Neural progenitor cell (in vitro differentiated cells): Measurements from ENCODE around the gene AWAT1. TPM values are rescaled to one million over a fixed set of nuclear protein-coding genes. Genes with fewer than 3 reads are reported as not detected.

Experiments used
- DNase-seq: peaks from one replicate; pipeline ENCODE4 v3.0.0-alpha.2; 2016; ENCODE audit warnings: low spot score
- H2AFZ ChIP-seq: fragments of 200-600 bp; sonication (generic); replicated peaks from 2 replicates; pipeline ENCODE4 v1.6.1; 2016; ENCODE audit warnings: antibody characterized with exemption
- H3F3A ChIP-seq: fragments of 200-600 bp; sonication (generic); 2 replicates; pipeline ENCODE4 v1.6.1; 2016; ENCODE audit warnings: antibody characterized with exemption, low read depth
- H3K27ac ChIP-seq: fragments of 200-600 bp; sonication (generic); 2 replicates; pipeline ENCODE4 v1.5.1; 2016; ENCODE audit warnings: mild to moderate bottlenecking
- H3K27me3 ChIP-seq: fragments of 200-600 bp; sonication (generic); 2 replicates; pipeline ENCODE4 v1.6.1; 2016; ENCODE audit warnings: mild to moderate bottlenecking, moderate library complexity
- H3K36me3 ChIP-seq: fragments of 200-600 bp; sonication (generic); 2 replicates; pipeline ENCODE4 v1.5.1; 2016
- H3K4me1 ChIP-seq: fragments of 200-600 bp; sonication (generic); 2 replicates; pipeline ENCODE4 v1.6.1; 2016; ENCODE audit warnings: mixed run types
- H3K4me2 ChIP-seq: fragments of 200-600 bp; sonication (generic); 2 replicates; pipeline ENCODE4 v1.6.1; 2016
- H3K4me3 ChIP-seq: fragments of 200-600 bp; sonication (generic); 2 replicates; pipeline ENCODE4 v1.5.1; 2016
- H3K79me2 ChIP-seq: fragments of 200-600 bp; sonication (generic); 2 replicates; pipeline ENCODE4 v1.6.1; 2016; ENCODE audit warnings: low read depth
- H3K9ac ChIP-seq: fragments of 200-600 bp; sonication (generic); 2 replicates; pipeline ENCODE4 v1.6.1; 2016
- H3K9me3 ChIP-seq: fragments of 200-600 bp; sonication (generic); 2 replicates; pipeline ENCODE4 v1.5.1; 2016; ENCODE audit warnings: low read depth
- H4K20me1 ChIP-seq: fragments of 200-600 bp; sonication (generic); 2 replicates; pipeline ENCODE4 v1.6.1; 2016; ENCODE audit warnings: low read depth
- H3K27ac Mint-ChIP-seq: 3 replicates; pipeline ENCODE4 v1.8.0; 2021; ENCODE audit warnings: mixed read lengths
- H3K27me3 Mint-ChIP-seq: 2 replicates; pipeline ENCODE4 v1.8.0; 2022; ENCODE audit warnings: low read depth, mild to moderate bottlenecking, inconsistent platforms, moderate library complexity, mixed read lengths; ENCODE audit not compliant: insufficient read depth
- H3K36me3 Mint-ChIP-seq: 3 replicates; pipeline ENCODE4 v1.8.0; 2021; ENCODE audit warnings: mixed read lengths
- H3K4me1 Mint-ChIP-seq: 3 replicates; pipeline ENCODE4 v1.8.0; 2021; ENCODE audit warnings: mixed read lengths
- H3K4me3 Mint-ChIP-seq: 3 replicates; pipeline ENCODE4 v1.8.0; 2021; ENCODE audit warnings: mild to moderate bottlenecking, moderate library complexity, mixed read lengths
- H3K9me3 Mint-ChIP-seq: 3 replicates; pipeline ENCODE4 v1.8.0; 2020; ENCODE audit warnings: mixed read lengths
- EZH2 ChIP-seq: fragments of 200-600 bp; sonication (generic); IDR thresholded peaks from 2 replicates; pipeline ENCODE4 v1.6.1; 2017; ENCODE audit warnings: antibody characterized with exemption, mild to moderate bottlenecking, moderate library complexity
- EZH2phosphoT487 ChIP-seq: fragments of 200-600 bp; sonication (generic); IDR thresholded peaks from 2 replicates; pipeline ENCODE4 v1.6.1; 2017; ENCODE audit warnings: antibody characterized with exemption
- small RNA-seq: library from RNA; depleted of rRNA; stranded (forward); fragments of <200 nt; gene quantifications from one replicate; pipeline ENCODE3, GENCODE V24; 2015
- total RNA-seq: library from RNA; depleted of rRNA; stranded (reverse); fragments of >200 nt; gene quantifications from 2 replicates; pipeline ENCODE4 v1.2.3, GENCODE V29; 2015; ENCODE audit warnings: low replicate concordance
- TF ChIP-seq, protein P1 (sequence below): fragments of 200-600 bp; sonication (generic); IDR thresholded peaks from 2 replicates; pipeline ENCODE4 v1.5.1; 2017; ENCODE audit warnings: antibody characterized with exemption, mild to moderate bottlenecking

AWAT1 gene
- total RNA-seq, 1 donor from 2014 or later = not detected

DNA sequence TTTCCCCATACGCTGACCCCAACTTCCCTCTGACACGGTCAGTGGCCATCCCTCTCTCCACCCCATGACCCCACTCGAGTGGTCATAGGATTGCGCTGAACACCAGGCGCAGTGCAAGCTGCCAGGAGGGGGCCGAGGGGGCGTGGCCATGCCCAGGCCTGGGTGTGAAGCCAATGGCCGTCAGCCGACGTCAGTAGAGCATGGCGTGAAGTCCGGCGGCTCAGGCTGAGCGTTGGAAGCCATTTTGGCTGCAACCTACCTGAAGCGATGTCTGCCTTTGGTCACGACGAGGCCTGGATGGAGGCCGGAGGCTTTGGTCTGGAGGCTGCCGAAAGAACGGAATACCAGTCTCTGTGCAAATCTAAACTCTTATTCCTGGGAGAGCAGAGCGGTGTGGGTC, 47.5 kb downstream of the AWAT1 start, which contains the start of gene RAB41:
Gene RAB41, plus strand, starts transcription at position 222 of the 400 bp plus-strand sequence. Its CDS starts 46 bp downstream, at position 268.
- H3K4me3 Mint-ChIP-seq = no peak within 1 kb of the TSS
- peaks cover 2% of the 10 kb centered on the region for H3K27me3 Mint-ChIP-seq
- no peak within 1 kb of the TSS for H2AFZ ChIP-seq
- no peak within 1 kb of the TSS for H3K4me3 ChIP-seq
- no peak within 1 kb of the TSS for H3K27ac ChIP-seq
- no peaks in the 10 kb centered on the region for H3K4me1 Mint-ChIP-seq
- H3K36me3 Mint-ChIP-seq = peaks cover 2% of the 10 kb centered on the region
- peaks cover 8% of the 10 kb centered on the region for H3K9me3 Mint-ChIP-seq
- no peaks in the 10 kb centered on the region for H3F3A ChIP-seq
- no peak within 1 kb of the TSS for H3K9ac ChIP-seq
- no peak within 1 kb of the TSS for H3K4me2 ChIP-seq
- H3K4me1 ChIP-seq = no peaks in the 10 kb centered on the region
- H3K9me3 ChIP-seq = no peaks in the 10 kb centered on the region
- DNase-seq = no peak
- no peak within 1 kb of the TSS for H3K27ac Mint-ChIP-seq
- H4K20me1 ChIP-seq = no peaks in the 10 kb centered on the region
- H3K79me2 ChIP-seq = no peaks in the 10 kb centered on the region
- H3K27me3 ChIP-seq = no peaks in the 10 kb centered on the region
- H3K36me3 ChIP-seq = no peaks in the 10 kb centered on the region
- TF ChIP-seq EZH2 (no peak), EZH2phosphoT487 (no peak)
- TF ChIP-seq, protein P1, sequence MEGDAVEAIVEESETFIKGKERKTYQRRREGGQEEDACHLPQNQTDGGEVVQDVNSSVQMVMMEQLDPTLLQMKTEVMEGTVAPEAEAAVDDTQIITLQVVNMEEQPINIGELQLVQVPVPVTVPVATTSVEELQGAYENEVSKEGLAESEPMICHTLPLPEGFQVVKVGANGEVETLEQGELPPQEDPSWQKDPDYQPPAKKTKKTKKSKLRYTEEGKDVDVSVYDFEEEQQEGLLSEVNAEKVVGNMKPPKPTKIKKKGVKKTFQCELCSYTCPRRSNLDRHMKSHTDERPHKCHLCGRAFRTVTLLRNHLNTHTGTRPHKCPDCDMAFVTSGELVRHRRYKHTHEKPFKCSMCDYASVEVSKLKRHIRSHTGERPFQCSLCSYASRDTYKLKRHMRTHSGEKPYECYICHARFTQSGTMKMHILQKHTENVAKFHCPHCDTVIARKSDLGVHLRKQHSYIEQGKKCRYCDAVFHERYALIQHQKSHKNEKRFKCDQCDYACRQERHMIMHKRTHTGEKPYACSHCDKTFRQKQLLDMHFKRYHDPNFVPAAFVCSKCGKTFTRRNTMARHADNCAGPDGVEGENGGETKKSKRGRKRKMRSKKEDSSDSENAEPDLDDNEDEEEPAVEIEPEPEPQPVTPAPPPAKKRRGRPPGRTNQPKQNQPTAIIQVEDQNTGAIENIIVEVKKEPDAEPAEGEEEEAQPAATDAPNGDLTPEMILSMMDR = no peak

DNA sequence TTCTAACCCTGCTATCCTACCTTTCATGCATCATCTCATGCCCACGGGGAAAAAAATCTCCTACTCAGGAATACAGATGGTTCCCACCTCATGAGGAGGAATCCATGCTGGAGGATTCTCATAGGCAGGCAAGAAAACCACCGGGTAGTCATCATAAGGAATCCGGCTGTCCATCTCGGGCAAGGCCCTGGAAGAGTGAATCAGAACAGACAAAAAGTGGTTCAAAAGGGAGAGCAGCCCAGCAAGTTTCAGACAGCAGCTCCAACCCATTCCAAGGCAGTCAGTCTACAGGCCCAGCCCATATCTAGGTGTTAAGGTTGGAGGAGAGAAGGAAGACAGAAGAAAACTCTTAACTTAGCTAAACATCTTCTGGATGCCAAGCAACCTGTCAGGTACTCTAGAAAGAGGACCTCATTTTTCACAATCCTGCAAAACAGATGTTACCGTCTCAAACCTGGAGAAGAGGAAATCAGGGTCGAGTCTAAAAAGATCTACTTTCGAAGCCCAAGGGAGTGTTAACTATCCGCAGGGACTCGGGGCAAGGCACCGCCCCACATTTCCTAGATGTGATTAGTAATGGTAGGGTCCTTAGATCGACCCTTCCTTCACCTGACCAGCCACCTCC, 54.8 kb downstream of the AWAT1 start:
- peaks cover 2% of the 10 kb centered on the region for H3K36me3 Mint-ChIP-seq
- Histone ChIP-seq H2AFZ (peak overlapping the region; percentile 76), H4K20me1 (no peaks in the 10 kb centered on the region), H3K27me3 (no peaks in the 10 kb centered on the region), H3F3A (no peaks in the 10 kb centered on the region), H3K9ac (peak overlapping the region; percentile 49), H3K79me2 (peaks cover 45% of the 10 kb centered on the region), H3K4me3 (peak overlapping the region; percentile 84), H3K9me3 (no peaks in the 10 kb centered on the region), H3K4me1 (no peaks in the 10 kb centered on the region), H3K27ac (no peak overlapping the region), H3K36me3 (no peaks in the 10 kb centered on the region), H3K4me2 (peak overlapping the region; percentile 92)
- no peak for DNase-seq
- H3K9me3 Mint-ChIP-seq = peaks cover 2% of the 10 kb centered on the region
- H3K4me1 Mint-ChIP-seq = peaks cover 21% of the 10 kb centered on the region
- H3K4me3 Mint-ChIP-seq = peak overlapping the region; percentile 97
- peaks cover 2% of the 10 kb centered on the region for H3K27me3 Mint-ChIP-seq
- TF ChIP-seq EZH2 = no peak
- TF ChIP-seq EZH2phosphoT487 = no peak
- TF ChIP-seq, protein P1 = no peak
- H3K27ac Mint-ChIP-seq = no peak overlapping the region

Small RNAs within 50 kb of the gene (small RNA-seq; reads per million reads assigned to genes)
- gene RNA5SP507 = not detected

Other genes with a start within 250 kb of the AWAT1 start
- not detected in 2 replicates for gene AWAT2, start 184.7 kb upstream of the AWAT1 start, total RNA-seq
- not detected in 2 replicates for gene OTUD6A, start 172.2 kb upstream of the AWAT1 start, total RNA-seq
- gene IGBP1, start 101.2 kb upstream of the AWAT1 start, total RNA-seq = 54.0 and 56.6 TPM in 2 replicates
- gene DGAT2L6, start 57.2 kb upstream of the AWAT1 start, total RNA-seq = not detected in 2 replicates
- 0.28 TPM in 1 of 2 replicates, not detected in the other for gene P2RY4, start 25.5 kb downstream of the AWAT1 start, total RNA-seq
- gene ARR3, start 33.7 kb downstream of the AWAT1 start, total RNA-seq = not detected in 2 replicates
- gene RAB41, start 47.5 kb downstream of the AWAT1 start, total RNA-seq = not detected in 2 replicates
- 27.7 and 34.7 TPM in 2 replicates for gene PDZD11, start 55.3 kb downstream of the AWAT1 start, total RNA-seq
- 63.6 and 77.6 TPM in 2 replicates for gene KIF4A, start 55.4 kb downstream of the AWAT1 start, total RNA-seq
- 1.3 and 3.7 TPM in 2 replicates for gene GDPD2, start 188.7 kb downstream of the AWAT1 start, total RNA-seq
- gene DLG3, start 210.2 kb downstream of the AWAT1 start, total RNA-seq = 68.0 and 90.5 TPM in 2 replicates